T1000 (cell line): ENCODE data around the gene FNBP1.
"Not testable (repeated sequence)": the region's sequence is repeated elsewhere in the genome, so short reads cannot be mapped to it uniquely, and the experiment has no call there.

Source experiments
- DNase-seq: peaks from one replicate; lab custom pipeline; 2025; ENCODE audit warnings: mixed read lengths; lab: John Stamatoyannopoulos, UW

The FNBP1 gene

GRCh38 chr9:129991139-129991538 lies 51.9 kb downstream of the FNBP1 start:
- DNase-seq, result not testable (repeated sequence)

GRCh38 chr9:129990269-129991010 lies 52.5 kb downstream of the FNBP1 start:
- DNase-seq, result no peak

- DNase-seq, result no peak
Observed at GRCh38 chr9:129989740-129990139, 53.2 kb downstream of the FNBP1 start.

GRCh38 chr9:129989362-129989708 lies 53.7 kb downstream of the FNBP1 start:
- no peak for DNase-seq

- DNase-seq, result no peak
Observed at GRCh38 chr9:129988607-129989361, 54.2 kb downstream of the FNBP1 start.

GRCh38 chr9:129987941-129988340 lies 55.0 kb downstream of the FNBP1 start:
- DNase-seq, result no peak

GRCh38 chr9:129987047-129987446 lies 55.9 kb downstream of the FNBP1 start:
- no peak for DNase-seq

- not testable (repeated sequence) for DNase-seq
Observed at GRCh38 chr9:129984589-129984988, 58.4 kb downstream of the FNBP1 start.

- no peak for DNase-seq
Observed at GRCh38 chr9:129983891-129984290, 59.1 kb downstream of the FNBP1 start.

GRCh38 chr9:129981180-129981907 lies 61.6 kb downstream of the FNBP1 start:
- no peak for DNase-seq

- not testable (repeated sequence) for DNase-seq
Observed at GRCh38 chr9:129980224-129980623, 62.8 kb downstream of the FNBP1 start.

- DNase-seq, result no peak
Observed at GRCh38 chr9:129979071-129979745, 63.8 kb downstream of the FNBP1 start.

- DNase-seq, result no peak
Observed at GRCh38 chr9:129972816-129973215, 70.2 kb downstream of the FNBP1 start.

GRCh38 chr9:129968690-129969485 lies 74.1 kb downstream of the FNBP1 start:
- DNase-seq, result no peak

- no peak for DNase-seq
Observed at GRCh38 chr9:129964901-129965734, 77.9 kb downstream of the FNBP1 start.

- no peak for DNase-seq
Observed at GRCh38 chr9:129962889-129963703, 79.9 kb downstream of the FNBP1 start.

- DNase-seq, result no peak
Observed at GRCh38 chr9:129962451-129962864, 80.5 kb downstream of the FNBP1 start.

GRCh38 chr9:129958796-129959195 lies 84.2 kb downstream of the FNBP1 start:
- no peak for DNase-seq

- DNase-seq, result no peak
Observed at GRCh38 chr9:129954868-129955550, 88.0 kb downstream of the FNBP1 start.
